Loucy (cell line): ENCODE results near the gene THTPA.

Source experiments
- EZH2phosphoT487 ChIP-seq: fragments of 200-600 bp; IDR thresholded peaks from 2 replicates; pipeline ENCODE4 v1.6.1; 2018; ENCODE audit warnings: antibody characterized with exemption, mild to moderate bottlenecking, moderate library complexity, borderline replicate concordance
- TF ChIP-seq, protein P1 (sequence below): fragments of 200-600 bp; sonication (generic); conservative IDR thresholded peaks from 2 replicates; pipeline ENCODE4 v1.5.1; 2014; ENCODE audit warnings: mild to moderate bottlenecking, antibody characterized with exemption, low read length

DNA sequence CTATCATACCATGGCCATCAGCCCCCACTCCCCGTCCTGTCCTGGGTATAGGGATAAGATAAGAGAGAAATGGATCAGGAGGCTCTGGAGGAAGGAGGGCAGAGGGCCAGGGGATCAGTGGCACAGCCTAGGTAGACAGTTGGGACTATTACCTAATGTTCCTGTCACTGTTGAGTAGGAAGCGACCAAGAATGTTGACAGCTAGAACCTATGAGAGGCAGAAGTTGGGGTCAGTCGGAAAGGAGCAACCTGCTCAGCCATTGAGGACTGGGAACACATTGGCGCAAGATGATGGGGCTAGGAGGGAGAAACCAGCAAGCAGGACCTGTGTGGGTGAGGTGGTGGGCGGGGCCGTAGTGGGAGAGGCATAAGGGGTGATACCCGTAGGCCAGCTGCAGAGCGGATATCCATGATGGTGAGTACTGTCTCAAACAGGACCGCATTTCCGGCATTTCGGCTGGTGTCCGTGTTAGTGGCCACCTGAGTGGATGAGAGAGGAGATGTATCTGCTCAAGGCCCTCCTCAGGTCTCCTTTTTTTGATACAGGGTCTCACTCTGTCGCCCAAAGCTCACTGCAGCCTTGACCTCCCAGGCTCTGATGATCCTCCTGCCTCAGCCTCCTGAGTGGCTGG is 8.2 kb downstream of the THTPA start:
- TF ChIP-seq, protein P1, sequence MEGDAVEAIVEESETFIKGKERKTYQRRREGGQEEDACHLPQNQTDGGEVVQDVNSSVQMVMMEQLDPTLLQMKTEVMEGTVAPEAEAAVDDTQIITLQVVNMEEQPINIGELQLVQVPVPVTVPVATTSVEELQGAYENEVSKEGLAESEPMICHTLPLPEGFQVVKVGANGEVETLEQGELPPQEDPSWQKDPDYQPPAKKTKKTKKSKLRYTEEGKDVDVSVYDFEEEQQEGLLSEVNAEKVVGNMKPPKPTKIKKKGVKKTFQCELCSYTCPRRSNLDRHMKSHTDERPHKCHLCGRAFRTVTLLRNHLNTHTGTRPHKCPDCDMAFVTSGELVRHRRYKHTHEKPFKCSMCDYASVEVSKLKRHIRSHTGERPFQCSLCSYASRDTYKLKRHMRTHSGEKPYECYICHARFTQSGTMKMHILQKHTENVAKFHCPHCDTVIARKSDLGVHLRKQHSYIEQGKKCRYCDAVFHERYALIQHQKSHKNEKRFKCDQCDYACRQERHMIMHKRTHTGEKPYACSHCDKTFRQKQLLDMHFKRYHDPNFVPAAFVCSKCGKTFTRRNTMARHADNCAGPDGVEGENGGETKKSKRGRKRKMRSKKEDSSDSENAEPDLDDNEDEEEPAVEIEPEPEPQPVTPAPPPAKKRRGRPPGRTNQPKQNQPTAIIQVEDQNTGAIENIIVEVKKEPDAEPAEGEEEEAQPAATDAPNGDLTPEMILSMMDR = no peak
- TF ChIP-seq EZH2phosphoT487 = no peak
